HEK293 (cell line): ENCODE results near the gene SLC25A42.

Experiments used
- CTCF ChIA-PET: fragments of 350-600 bp; formaldehyde crosslinking; extraction: SDS; loops from one replicate; lab custom pipeline; 2021; ENCODE audit warnings: antibody characterized with exemption; lab: Yijun Ruan, JAX
- POLR2A ChIA-PET: fragments of 300-600 bp; formaldehyde crosslinking; extraction: SDS; loops from one replicate; lab custom pipeline; 2020; ENCODE audit warnings: antibody characterized with exemption, inconsistent platforms; lab: Yijun Ruan, JAX
- H3K27ac ChIP-seq: fragments of 200-500 bp; sonication (Bioruptor generic); 2 replicates; pipeline ENCODE4 v1.5.1; 2014; ENCODE audit warnings: low read depth, low read length, control low read depth, inconsistent platforms; ENCODE audit errors: extremely low read depth
- H3K36me3 ChIP-seq, 2 experiments: fragments of 200-500 bp in 1 of 2; sonication (Bioruptor generic) in 1 of 2; 1 replicate in 1 of 2; 2 replicates in 1 of 2; pipeline ENCODE4 v1.5.1; 2014 to 2017; ENCODE audit warnings: inconsistent platforms in 2 of 2, low read length in 2 of 2; ENCODE audit not compliant: control insufficient read depth in 2 of 2, insufficient read depth in 1 of 2
- H3K4me1 ChIP-seq: fragments of 200-500 bp; sonication (Bioruptor generic); 2 replicates; pipeline ENCODE4 v1.5.1; 2014; ENCODE audit warnings: mild to moderate bottlenecking, low read length, inconsistent platforms; ENCODE audit not compliant: control insufficient read depth, insufficient read depth
- H3K4me3 ChIP-seq: 2 replicates; pipeline ENCODE4 v1.5.1; 2011; ENCODE audit warnings: low read depth, mild to moderate bottlenecking, control low read depth, low read length, moderate library complexity
- H3K9me3 ChIP-seq: fragments of 200-500 bp; sonication (Bioruptor generic); 2 replicates; pipeline ENCODE4 v1.5.1; 2014; ENCODE audit warnings: low read depth, low read length, inconsistent platforms; ENCODE audit not compliant: control insufficient read depth, insufficient read depth
- EGR2 ChIP-seq: fragments of 450-650 bp; formaldehyde crosslinking; IDR thresholded peaks from 2 replicates; pipeline ENCODE4 v1.5.1; 2016; ENCODE audit warnings: low read depth, missing biosample characterization, missing genetic modification characterization
- KLF16 ChIP-seq: fragments of 450-650 bp; formaldehyde crosslinking; IDR thresholded peaks from 2 replicates; pipeline ENCODE4 v1.5.1; 2017; ENCODE audit warnings: missing biosample characterization, missing genetic modification characterization
- KLF9 ChIP-seq: fragments of 450-650 bp; formaldehyde crosslinking; IDR thresholded peaks from 2 replicates; pipeline ENCODE4 v1.5.1; 2016; ENCODE audit warnings: missing biosample characterization, missing genetic modification characterization, low read depth
- TCF7L2 ChIP-seq: IDR thresholded peaks from 2 replicates; pipeline ENCODE4 v1.6.1; 2011; ENCODE audit warnings: low read depth, mild to moderate bottlenecking, inconsistent platforms, low read length, moderate library complexity, borderline replicate concordance
- YY1 ChIP-seq: fragments of 450-650 bp; formaldehyde crosslinking; IDR thresholded peaks from 2 replicates; pipeline ENCODE4 v1.5.1; 2018; ENCODE audit warnings: missing biosample characterization, missing genetic modification characterization
- ZBTB7A ChIP-seq: fragments of 450-650 bp; formaldehyde crosslinking; IDR thresholded peaks from 2 replicates; pipeline ENCODE4 v1.5.1; 2016; ENCODE audit warnings: low read depth, missing biosample characterization, missing genetic modification characterization
- ZFHX2 ChIP-seq: fragments of 450-650 bp; formaldehyde crosslinking; conservative IDR thresholded peaks from 2 replicates; pipeline ENCODE4 v1.5.1; 2016; ENCODE audit warnings: missing biosample characterization, missing genetic modification characterization
- ZNF114 ChIP-seq: fragments of 450-650 bp; formaldehyde crosslinking; IDR thresholded peaks from 2 replicates; pipeline ENCODE4 v1.5.0; 2017; ENCODE audit warnings: missing biosample characterization, missing genetic modification characterization
- ZNF133 ChIP-seq: fragments of 450-650 bp; formaldehyde crosslinking; IDR thresholded peaks from 2 replicates; pipeline ENCODE4 v1.5.1; 2016; ENCODE audit warnings: missing biosample characterization, missing genetic modification characterization
- ZNF138 ChIP-seq: fragments of 450-650 bp; formaldehyde crosslinking; IDR thresholded peaks from 2 replicates; pipeline ENCODE4 v1.5.1; 2016; ENCODE audit warnings: missing biosample characterization, missing genetic modification characterization, borderline replicate concordance
- ZNF174 ChIP-seq: fragments of 450-650 bp; formaldehyde crosslinking; IDR thresholded peaks from 2 replicates; pipeline ENCODE4 v1.5.0; 2017; ENCODE audit warnings: missing biosample characterization, mild to moderate bottlenecking, missing genetic modification characterization
- ZNF324 ChIP-seq: fragments of 450-650 bp; formaldehyde crosslinking; IDR thresholded peaks from 2 replicates; pipeline ENCODE4 v1.5.1; 2016; ENCODE audit warnings: missing biosample characterization, missing genetic modification characterization
- ZNF701 ChIP-seq: fragments of 450-650 bp; formaldehyde crosslinking; IDR thresholded peaks from 2 replicates; pipeline ENCODE4 v1.5.1; 2016; ENCODE audit warnings: missing biosample characterization, missing genetic modification characterization
- ZNF76 ChIP-seq: fragments of 450-650 bp; formaldehyde crosslinking; IDR thresholded peaks from 2 replicates; pipeline ENCODE4; 2016; ENCODE audit warnings: low read depth, missing biosample characterization, missing genetic modification characterization, borderline replicate concordance
- ZNF791 ChIP-seq: fragments of 450-650 bp; formaldehyde crosslinking; IDR thresholded peaks from 2 replicates; pipeline ENCODE4 v1.5.1; 2016; ENCODE audit warnings: missing biosample characterization, missing genetic modification characterization
- ZNF843 ChIP-seq: fragments of 450-650 bp; formaldehyde crosslinking; IDR thresholded peaks from 2 replicates; pipeline ENCODE4 v1.5.1; 2016; ENCODE audit warnings: missing biosample characterization, missing genetic modification characterization
- TF ChIP-seq, protein P1 (sequence below): fragments of 450-650 bp; formaldehyde crosslinking; IDR thresholded peaks from 2 replicates; pipeline ENCODE4 v1.5.1; 2016; ENCODE audit warnings: missing biosample characterization, missing genetic modification characterization
- TF ChIP-seq, protein P2 (sequence below): fragments of 450-650 bp; formaldehyde crosslinking; IDR thresholded peaks from 2 replicates; pipeline ENCODE4 v1.5.1; 2016; ENCODE audit warnings: missing biosample characterization, missing genetic modification characterization, borderline replicate concordance
- TF ChIP-seq, protein P3 (sequence below): fragments of 450-650 bp; formaldehyde crosslinking; IDR thresholded peaks from 2 replicates; pipeline ENCODE4 v1.5.1; 2016; ENCODE audit warnings: missing biosample characterization, missing genetic modification characterization
- TF ChIP-seq, protein P4 (sequence below): fragments of 450-650 bp; formaldehyde crosslinking; IDR thresholded peaks from 2 replicates; pipeline ENCODE4 v1.5.1; 2017; ENCODE audit warnings: missing biosample characterization, mild to moderate bottlenecking, missing genetic modification characterization, moderate library complexity

SLC25A42 gene

DNA sequence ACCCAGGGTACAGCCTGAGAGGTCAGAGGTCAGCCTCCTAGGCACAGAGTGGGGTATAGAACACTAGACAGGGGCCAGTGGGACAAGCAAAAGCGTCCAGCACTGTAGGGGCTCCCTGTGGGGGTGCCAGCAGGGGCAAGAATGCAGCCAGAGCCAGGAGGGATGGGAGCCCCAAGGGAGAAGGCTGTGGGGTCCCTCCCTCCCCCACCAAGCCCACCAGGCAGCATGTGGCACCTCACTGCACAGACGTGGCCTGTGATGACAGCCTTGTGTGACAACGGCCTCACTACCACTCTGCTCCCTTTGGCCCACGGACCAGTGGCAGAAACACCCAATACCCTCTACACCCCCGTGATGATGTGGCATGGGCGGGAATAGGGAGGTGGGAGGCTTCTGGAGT lies 20.3 kb upstream of the SLC25A42 start:
- Histone ChIP-seq H3K27ac (no peak overlapping the region), H3K4me1 (no peaks in the 10 kb centered on the region), H3K36me3 (peaks cover 0 to 51% of the 10 kb centered on the region in 2 experiments; a peak in 2 of 3 replicates), H3K9me3 (no peaks in the 10 kb centered on the region), H3K4me3 (no peak overlapping the region)
- POLR2A ChIA-PET = no interaction called here
- TF ChIP-seq ZFHX2 (0 out of 2 replicates have a peak, but pooled peaks have one; percentile 19), ZNF114 (tag by site-specific recombination) (no peak), EGR2 (tag by site-specific recombination) (peak; percentile 47; the same call in 1 of the 2 replicates)
- CTCF ChIA-PET = no interaction called here

DNA sequence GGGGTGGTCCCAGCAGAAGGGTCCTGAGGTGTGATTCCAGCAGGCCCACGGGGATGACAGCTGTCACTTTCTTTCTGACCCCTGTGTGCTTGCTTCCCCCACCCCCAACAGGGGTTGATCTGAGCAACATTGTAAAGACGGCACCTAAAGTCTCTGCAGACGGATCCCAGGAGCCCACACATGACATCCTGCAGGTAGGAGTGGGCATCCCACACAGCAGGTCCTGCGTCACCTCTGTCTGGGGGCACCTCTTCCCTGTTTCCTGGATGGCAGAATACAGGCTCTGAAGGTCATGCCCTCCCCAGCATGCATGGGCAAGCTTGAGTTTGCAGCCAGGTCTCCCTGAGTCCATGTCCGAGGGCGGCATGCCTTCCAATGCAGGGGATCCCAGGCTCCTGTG lies 19.9 kb upstream of the SLC25A42 start:
- Histone ChIP-seq H3K4me3 (no peak overlapping the region), H3K36me3 (peaks cover 1 to 51% of the 10 kb centered on the region in 2 experiments; a peak in 2 of 3 replicates), H3K4me1 (no peaks in the 10 kb centered on the region), H3K9me3 (no peaks in the 10 kb centered on the region), H3K27ac (no peak overlapping the region)
- CTCF ChIA-PET = no interaction called here
- TF ChIP-seq ZNF174 (tag by site-specific recombination) (no peak), KLF9 (no peak), ZNF791 (no peak), ZNF133 (tag by site-specific recombination) (no peak), ZNF701 (tag by site-specific recombination) (no peak), TCF7L2 (no peak), ZNF76 (tag by site-specific recombination) (no peak), ZNF843 (tag by site-specific recombination) (no peak), ZNF138 (tag by site-specific recombination) (no peak), ZNF324 (tag by site-specific recombination) (no peak), ZBTB7A (tag by site-specific recombination) (no peak), KLF16 (tag by site-specific recombination) (no peak), YY1 (tag by site-specific recombination) (no peak)
- TF ChIP-seq, protein P1, sequence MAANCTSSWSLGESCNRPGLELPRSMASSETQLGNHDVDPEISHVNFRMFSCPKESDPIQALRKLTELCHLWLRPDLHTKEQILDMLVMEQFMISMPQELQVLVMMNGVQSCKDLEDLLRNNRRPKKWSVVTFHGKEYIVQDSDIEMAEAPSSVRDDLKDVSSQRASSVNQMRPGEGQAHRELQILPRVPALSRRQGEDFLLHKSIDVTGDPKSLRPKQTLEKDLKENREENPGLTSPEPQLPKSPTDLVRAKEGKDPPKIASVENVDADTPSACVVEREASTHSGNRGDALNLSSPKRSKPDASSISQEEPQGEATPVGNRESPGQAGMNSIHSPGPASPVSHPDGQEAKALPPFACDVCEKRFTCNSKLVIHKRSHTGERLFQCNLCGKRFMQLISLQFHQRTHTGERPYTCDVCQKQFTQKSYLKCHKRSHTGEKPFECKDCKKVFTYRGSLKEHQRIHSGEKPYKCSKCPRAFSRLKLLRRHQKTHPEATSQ (tag by site-specific recombination) = no peak
- TF ChIP-seq, protein P2, sequence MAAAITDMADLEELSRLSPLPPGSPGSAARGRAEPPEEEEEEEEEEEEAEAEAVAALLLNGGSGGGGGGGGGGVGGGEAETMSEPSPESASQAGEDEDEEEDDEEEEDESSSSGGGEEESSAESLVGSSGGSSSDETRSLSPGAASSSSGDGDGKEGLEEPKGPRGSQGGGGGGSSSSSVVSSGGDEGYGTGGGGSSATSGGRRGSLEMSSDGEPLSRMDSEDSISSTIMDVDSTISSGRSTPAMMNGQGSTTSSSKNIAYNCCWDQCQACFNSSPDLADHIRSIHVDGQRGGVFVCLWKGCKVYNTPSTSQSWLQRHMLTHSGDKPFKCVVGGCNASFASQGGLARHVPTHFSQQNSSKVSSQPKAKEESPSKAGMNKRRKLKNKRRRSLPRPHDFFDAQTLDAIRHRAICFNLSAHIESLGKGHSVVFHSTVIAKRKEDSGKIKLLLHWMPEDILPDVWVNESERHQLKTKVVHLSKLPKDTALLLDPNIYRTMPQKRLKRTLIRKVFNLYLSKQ (tag by site-specific recombination) = no peak
- TF ChIP-seq, protein P3, sequence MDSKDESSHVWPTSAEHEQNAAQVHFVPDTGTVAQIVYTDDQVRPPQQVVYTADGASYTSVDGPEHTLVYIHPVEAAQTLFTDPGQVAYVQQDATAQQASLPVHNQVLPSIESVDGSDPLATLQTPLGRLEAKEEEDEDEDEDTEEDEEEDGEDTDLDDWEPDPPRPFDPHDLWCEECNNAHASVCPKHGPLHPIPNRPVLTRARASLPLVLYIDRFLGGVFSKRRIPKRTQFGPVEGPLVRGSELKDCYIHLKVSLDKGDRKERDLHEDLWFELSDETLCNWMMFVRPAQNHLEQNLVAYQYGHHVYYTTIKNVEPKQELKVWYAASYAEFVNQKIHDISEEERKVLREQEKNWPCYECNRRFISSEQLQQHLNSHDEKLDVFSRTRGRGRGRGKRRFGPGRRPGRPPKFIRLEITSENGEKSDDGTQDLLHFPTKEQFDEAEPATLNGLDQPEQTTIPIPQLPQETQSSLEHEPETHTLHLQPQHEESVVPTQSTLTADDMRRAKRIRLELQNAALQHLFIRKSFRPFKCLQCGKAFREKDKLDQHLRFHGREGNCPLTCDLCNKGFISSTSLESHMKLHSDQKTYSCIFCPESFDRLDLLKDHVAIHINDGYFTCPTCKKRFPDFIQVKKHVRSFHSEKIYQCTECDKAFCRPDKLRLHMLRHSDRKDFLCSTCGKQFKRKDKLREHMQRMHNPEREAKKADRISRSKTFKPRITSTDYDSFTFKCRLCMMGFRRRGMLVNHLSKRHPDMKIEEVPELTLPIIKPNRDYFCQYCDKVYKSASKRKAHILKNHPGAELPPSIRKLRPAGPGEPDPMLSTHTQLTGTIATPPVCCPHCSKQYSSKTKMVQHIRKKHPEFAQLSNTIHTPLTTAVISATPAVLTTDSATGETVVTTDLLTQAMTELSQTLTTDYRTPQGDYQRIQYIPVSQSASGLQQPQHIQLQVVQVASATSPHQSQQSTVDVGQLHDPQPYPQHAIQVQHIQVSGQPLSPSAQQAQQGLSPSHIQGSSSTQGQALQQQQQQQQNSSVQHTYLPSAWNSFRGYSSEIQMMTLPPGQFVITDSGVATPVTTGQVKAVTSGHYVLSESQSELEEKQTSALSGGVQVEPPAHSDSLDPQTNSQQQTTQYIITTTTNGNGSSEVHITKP (tag by site-specific recombination) = no peak
- TF ChIP-seq, protein P4, sequence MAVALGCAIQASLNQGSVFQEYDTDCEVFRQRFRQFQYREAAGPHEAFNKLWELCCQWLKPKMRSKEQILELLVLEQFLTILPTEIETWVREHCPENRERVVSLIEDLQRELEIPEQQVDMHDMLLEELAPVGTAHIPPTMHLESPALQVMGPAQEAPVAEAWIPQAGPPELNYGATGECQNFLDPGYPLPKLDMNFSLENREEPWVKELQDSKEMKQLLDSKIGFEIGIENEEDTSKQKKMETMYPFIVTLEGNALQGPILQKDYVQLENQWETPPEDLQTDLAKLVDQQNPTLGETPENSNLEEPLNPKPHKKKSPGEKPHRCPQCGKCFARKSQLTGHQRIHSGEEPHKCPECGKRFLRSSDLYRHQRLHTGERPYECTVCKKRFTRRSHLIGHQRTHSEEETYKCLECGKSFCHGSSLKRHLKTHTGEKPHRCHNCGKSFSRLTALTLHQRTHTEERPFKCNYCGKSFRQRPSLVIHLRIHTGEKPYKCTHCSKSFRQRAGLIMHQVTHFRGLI (tag by site-specific recombination) = no peak
- POLR2A ChIA-PET = no interaction called here
